AG04450 (cell line): ENCODE measurements around the gene BMF. TPM values are rescaled to one million over a fixed set of nuclear protein-coding genes. Genes with fewer than 3 reads are reported as not detected.

Experiments used
- CTCF ChIA-PET: fragments of 300-600, 350-600 bp; formaldehyde crosslinking; extraction: SDS; loops from one replicate; lab custom pipeline; 2022; ENCODE audit warnings: antibody characterized with exemption, inconsistent platforms; lab: Charles Lee
- POLR2A ChIA-PET: fragments of 350-600 bp; formaldehyde crosslinking; extraction: SDS; loops from one replicate; lab custom pipeline; 2021; ENCODE audit warnings: antibody characterized with exemption, inconsistent platforms; lab: Yijun Ruan, JAX
- DNase-seq: peaks from one replicate; pipeline ENCODE4 v3.0.0-alpha.2; 2011; ENCODE audit warnings: low read depth, low spot score
- H3K27ac ChIP-seq: one replicate; pipeline ENCODE4 v1.5.1; 2012; ENCODE audit warnings: low read depth, low read length, control low read depth
- H3K27me3 ChIP-seq: one replicate; pipeline ENCODE4 v1.6.0; 2012; ENCODE audit warnings: low read length; ENCODE audit not compliant: control insufficient read depth, insufficient read depth
- H3K4me3 ChIP-seq: 2 replicates; pipeline ENCODE4 v1.5.1; 2011; ENCODE audit warnings: mild to moderate bottlenecking, low read depth, low read length, control low read depth
- H3K9me3 ChIP-seq: 2 replicates; pipeline ENCODE4 v1.5.1; 2012; ENCODE audit warnings: low read length; ENCODE audit not compliant: control insufficient read depth, insufficient read depth
- CTCF ChIP-seq: IDR thresholded peaks from 2 replicates; pipeline ENCODE4 v1.5.1; 2011; ENCODE audit warnings: low read depth, low read length, control low read depth, inconsistent platforms
- polyA plus RNA-seq: library from polyadenylated mRNA; depleted of rRNA; stranded (reverse); fragments of >200 nt; gene quantifications from 2 replicates; pipeline ENCODE4 v1.2.3, GENCODE V29; 2011; rRNA removed

Gene BMF
- polyA plus RNA-seq, 1 experiment: 6.2 TPM

- no peaks in the 10 kb centered on the region for H3K27me3 ChIP-seq
- H3K9me3 ChIP-seq: peaks cover 4% of the 10 kb centered on the region; the same call in 1 of the 2 replicates
- ChIA-PET CTCF (interaction anchor here (1.2 to 1.6 kb wide), 3 partner anchors 64 to 283 kb away, joined by 3 to 10 read pairs (median 8); no protein-coding TSS in a partner anchor), POLR2A (no interaction called here)
- H3K4me3 ChIP-seq: no peak overlapping the region
- no peak for TF ChIP-seq CTCF
- DNase-seq: no peak
- no peak overlapping the region for H3K27ac ChIP-seq
Observed at GRCh38 chr15:40040293-40040635, 68.4 kb downstream of the BMF start.

GRCh38 chr15:40038638-40039543, 69.8 kb downstream of the BMF start, which contains the start of gene SRP14:
Gene SRP14 (minus strand): TSS chr15:40039181. CDS start chr15:40039116, 65 bp downstream.
- H3K9me3 ChIP-seq: peaks cover 4% of the 10 kb centered on the region; the same call in 1 of the 2 replicates
- peak within 1 kb of the TSS; percentile 86 for H3K27ac ChIP-seq
- no peak for TF ChIP-seq CTCF
- no peaks in the 10 kb centered on the region for H3K27me3 ChIP-seq
- DNase-seq: peak; percentile 68
- CTCF ChIA-PET: interaction anchor here (0.6 to 2.3 kb wide), 6 partner anchors 55 to 352 kb away, joined by 3 to 18 read pairs (median 4); no protein-coding TSS in a partner anchor
- POLR2A ChIA-PET: interaction anchor here (0.5 to 0.8 kb wide), 2 partner anchors 38 to 161 kb away, joined by 3 to 5 read pairs; no protein-coding TSS in a partner anchor
- H3K4me3 ChIP-seq: peak within 1 kb of the TSS; percentile 97

- TF ChIP-seq CTCF: no peak
- H3K9me3 ChIP-seq: peaks cover 4% of the 10 kb centered on the region; the same call in 1 of the 2 replicates
- ChIA-PET POLR2A (interaction anchor here (0.5 to 0.6 kb wide), 2 partner anchors 38 to 139 kb away, joined by 4 to 5 read pairs; no protein-coding TSS in a partner anchor), CTCF (interaction anchor here (1.3 to 2.3 kb wide), 4 partner anchors 66 to 253 kb away, joined by 4 to 18 read pairs (median 9); no protein-coding TSS in a partner anchor)
- H3K27me3 ChIP-seq: no peaks in the 10 kb centered on the region
- peak overlapping the region; percentile 97 for H3K4me3 ChIP-seq
- peak overlapping the region; percentile 86 for H3K27ac ChIP-seq
- DNase-seq: no peak
Observed at GRCh38 chr15:40038275-40038637, 70.4 kb downstream of the BMF start.

Other genes starting within 250 kb of the BMF start
- gene GPR176, start 188.6 kb downstream of the BMF start, polyA plus RNA-seq: 83.9 and 116 TPM in 2 replicates
- gene EIF2AK4, start 174.8 kb downstream of the BMF start, polyA plus RNA-seq: 83.9 and 96.9 TPM in 2 replicates
- 426 and 559 TPM in 2 replicates for gene SRP14, start 69.7 kb downstream of the BMF start, polyA plus RNA-seq
- 8.2 and 9.0 TPM in 2 replicates for gene BUB1B, start 52.2 kb upstream of the BMF start, polyA plus RNA-seq
- not detected in 2 replicates for gene PAK6, start 130.2 kb upstream of the BMF start, polyA plus RNA-seq
- not detected in 2 replicates for gene ANKRD63, start 174.2 kb upstream of the BMF start, polyA plus RNA-seq
- gene PLCB2, start 199.1 kb upstream of the BMF start, polyA plus RNA-seq: 0.24 and 0.32 TPM in 2 replicates
- 10.4 and 11.4 TPM in 2 replicates for gene INAFM2, start 214.8 kb upstream of the BMF start, polyA plus RNA-seq
- gene CCDC9B, start 232.1 kb upstream of the BMF start, polyA plus RNA-seq: 5.5 and 8.4 TPM in 2 replicates
- not detected in 2 replicates for gene PHGR1, start 242.2 kb upstream of the BMF start, polyA plus RNA-seq
- gene DISP2, start 249.3 kb upstream of the BMF start, polyA plus RNA-seq: 0.11 and 0.36 TPM in 2 replicates